Hypothalamus (tissue), 51 donors: ENCODE data around the gene TRAPPC12.
"Not testable (repeated sequence)": the region's sequence is repeated elsewhere in the genome, so short reads cannot be mapped to it uniquely, and the experiment has no call there.

Experiments
- DNase-seq, 51 donors: peaks; one replicate each; lab custom pipeline; 2025; lab: John Stamatoyannopoulos, UW

Gene TRAPPC12

DNA sequence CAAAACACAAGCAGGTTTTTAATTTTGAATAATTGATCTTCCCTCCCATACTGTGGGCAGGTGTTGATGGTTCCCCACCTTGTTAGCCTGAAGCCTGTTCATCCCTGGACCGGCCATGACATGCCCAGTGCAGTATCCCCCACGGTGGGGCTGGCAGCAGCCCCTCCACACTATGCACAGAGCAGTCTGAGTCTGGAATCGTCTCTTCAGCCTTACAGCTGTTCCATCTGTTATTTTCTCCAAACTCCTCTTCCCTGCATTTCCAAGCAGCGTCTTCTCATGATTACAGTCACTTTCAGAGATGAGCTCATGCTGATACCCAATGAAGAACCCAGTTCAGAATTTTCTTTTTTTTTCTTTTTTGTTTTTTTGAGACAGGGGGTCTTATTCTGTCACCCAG is 71.7 kb downstream of the TRAPPC12 start:
- DNase-seq: no peak

DNA sequence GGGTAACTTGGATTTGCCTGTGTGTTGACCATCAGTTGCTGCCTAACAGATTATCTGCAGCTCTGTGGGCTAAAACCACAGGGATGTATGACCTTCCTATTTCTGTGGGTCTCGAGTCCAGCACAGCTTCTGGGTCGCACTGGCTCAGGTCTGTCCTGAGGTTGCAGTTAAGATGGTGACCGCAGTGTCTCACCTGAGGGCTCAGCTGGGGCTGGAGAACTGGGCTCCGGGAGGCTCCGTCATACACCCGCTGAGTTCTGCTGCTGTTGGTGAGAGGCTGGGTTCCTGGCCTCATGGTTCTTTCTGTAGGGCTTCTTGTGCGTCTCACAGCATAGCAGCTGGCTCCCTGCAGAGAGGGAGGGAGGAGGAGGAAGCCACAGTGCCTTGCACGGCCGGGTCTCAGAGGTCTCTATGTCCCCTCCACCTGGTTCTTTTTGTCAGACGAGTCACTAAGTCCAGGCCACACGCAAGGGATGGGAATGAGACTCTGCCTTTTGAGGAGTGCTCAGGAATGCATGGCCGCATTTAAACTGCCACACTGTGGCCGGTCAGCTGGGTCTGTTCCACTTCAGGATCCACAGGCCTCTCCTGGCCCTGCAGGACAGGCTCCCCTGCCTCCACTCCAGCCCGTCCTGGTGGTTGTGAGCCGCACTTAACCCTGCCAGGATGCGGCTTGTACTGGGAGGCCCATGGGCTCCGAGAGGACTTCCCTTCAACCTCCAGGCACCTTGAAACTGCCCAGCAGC is 72.6 kb downstream of the TRAPPC12 start:
- DNase-seq: no peak

DNA sequence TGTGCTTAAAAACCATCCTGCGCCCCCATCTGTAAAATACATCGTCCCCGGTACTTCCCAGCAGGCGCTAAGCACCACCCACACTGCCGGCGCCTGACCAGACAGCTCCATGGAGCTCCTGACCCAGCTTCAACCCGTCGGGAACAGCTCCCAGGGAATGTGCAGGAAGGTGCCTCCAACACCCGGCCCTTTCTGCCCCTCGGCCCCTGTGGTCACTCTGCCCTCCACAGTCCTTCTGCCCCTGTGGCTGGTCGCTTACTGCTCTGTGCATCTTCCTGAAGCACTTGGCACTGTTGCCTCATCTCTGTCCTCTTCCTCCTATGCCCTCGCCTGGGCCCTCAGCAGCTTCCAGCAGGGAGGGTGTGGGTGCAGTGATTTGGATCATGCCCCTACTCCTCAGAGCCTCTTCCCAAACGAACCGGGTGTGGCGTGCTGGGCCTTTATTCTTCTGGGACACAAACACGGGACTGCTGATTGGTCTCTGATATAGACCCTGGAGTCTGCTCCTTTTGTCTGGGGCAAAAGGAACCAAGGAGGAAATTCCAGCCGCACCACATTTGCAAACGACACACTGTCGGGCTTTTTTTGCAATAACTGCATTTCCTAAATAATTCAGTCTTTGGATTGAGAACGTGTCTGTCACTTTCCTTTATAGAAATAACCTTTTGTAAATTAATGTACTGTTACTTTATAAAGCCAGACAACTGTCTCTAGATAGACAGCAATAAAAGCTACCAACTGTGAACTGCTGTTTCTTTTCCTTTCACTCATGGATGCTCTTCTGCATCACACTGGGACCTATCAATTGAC is 73.9 kb downstream of the TRAPPC12 start:
- DNase-seq: peak in 1 of 51 donors; percentile 44

DNA sequence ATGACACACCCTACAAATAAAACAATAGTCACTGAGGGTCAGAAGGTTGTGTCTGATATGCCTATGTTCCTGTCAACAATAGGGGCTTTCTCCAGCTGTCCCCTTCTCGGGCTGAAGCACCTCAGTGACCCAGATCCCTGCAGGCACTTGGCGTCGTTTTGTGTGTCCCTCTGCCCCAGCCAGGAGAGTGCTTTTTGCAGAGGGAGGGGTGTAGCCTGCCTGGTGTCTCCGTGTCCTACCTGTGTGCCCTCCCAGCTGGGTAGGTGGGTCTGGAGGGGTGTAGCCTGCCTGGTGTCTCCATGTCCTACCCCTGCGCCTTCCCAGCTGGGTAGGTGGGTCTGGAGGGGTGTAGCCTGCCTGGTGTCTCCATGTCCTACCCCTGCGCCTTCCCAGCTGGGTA is 74.5 kb downstream of the TRAPPC12 start:
- not testable (repeated sequence) for DNase-seq

DNA sequence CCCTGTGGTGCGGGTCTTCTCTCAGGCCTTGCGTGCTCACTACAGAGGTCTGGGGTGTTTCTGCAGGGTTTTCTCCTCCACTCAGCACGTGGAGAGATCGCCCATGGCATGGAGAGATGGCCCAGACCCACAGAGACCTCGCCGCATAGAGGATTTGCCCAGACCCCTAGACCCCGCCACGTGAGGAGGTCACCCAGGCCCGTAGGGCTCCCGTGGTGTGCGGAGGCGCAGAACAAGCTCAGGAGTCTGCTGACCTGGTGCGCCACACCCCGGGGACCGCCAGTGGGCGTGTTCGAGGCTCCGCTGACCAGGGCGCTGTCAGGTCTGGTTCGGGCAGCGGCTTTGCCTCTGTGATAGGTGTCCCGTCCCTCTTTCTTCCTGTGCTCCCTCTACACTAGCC is 75.3 kb downstream of the TRAPPC12 start:
- no peak for DNase-seq

DNA sequence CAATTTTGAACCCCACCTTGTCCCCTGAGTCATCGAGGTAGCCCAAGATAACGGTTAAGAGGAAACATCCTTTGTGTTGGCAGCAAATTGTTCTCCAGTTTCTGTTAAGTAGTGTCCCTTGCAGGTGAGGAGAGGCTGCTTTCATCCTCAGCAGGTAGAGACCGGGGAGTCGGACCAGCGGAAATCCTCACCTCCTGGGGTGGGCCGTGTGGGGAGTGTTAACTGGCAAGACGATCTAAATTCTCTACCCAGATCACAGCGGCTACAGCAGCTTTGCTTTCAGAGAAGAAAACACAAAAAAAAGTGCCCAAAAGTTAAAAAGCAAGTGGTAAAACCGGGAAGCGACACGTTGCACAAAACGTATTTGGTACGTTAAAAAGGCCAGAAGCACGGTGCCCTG is 76.6 kb downstream of the TRAPPC12 start:
- DNase-seq: no peak

DNA sequence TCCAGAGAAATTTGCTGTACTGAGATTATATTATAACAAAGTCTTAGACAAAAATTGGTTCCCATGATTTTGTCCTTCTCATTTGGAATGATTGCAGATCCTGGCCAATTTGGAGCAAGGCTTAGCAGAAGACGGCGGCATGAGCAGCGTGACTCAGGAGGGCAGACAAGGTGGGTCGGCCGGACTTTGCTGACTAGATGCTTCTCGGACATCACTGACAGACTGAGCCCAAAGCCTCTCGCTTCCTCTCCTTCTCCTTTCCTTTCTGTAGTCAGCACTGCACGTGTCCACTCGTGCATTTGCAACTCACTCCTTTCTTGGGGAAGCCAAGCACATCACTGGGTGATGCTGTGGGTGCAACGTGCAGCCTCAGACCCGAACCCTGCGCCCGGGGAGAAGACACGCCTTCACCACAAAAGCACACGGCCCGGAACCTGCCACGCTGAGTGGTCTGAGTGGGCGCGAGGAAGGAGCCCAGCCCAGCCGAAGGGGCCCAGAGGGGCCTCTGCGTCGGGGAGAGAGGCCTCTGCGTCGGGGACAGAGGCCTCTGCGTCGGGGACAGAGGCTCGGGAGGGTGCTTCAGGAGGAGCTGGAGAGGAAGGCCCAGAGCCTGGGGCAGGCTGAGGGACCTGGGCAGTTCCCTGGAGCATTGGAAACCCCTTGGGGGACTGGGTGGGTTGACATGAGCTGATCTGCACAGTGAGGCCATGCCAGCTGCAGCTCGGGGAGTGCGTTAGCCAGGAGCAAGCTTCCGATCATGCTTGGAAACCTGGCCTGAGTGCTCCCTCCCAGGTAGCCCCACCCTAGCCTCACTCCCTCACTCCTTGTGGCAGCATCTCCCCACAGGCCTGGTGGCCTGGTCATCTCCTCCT is 78.3 kb downstream of the TRAPPC12 start:
- DNase-seq: no peak

DNA sequence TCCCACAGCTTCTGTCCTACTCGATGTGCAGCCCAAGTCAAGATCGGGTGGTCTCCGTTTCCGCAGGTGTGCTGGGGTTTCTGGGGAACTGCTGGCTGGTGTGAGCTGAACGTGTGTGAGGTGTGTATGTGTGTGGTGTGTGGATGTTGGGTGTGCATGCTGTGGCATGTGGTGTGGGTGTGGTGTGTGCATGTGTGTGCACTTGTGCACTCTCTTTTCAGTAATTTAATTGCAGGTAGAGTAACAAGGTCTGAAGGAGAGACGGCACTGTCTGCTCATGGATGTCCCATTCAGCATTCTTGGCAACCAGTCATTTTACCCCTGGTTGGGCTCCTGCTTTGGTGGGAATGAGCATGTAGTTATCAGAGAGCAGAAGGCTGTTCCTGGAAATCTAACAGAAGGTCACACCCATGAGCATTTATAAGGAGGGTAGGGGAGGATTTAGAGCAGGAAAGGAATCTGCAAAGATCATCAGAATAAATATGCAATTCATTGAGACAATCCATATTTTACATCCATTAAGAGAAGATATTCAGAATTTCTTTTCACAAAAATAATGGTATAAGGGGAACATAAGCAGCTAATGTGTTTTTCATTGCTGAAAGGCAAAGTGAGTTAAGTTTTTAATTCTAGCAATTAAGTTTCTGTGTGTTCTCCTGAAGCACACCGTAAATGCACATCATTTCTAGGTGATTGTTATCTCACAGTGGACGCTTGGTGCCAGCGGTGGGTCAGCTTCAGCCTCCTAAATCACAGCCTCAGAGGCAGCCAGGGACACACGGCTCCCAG is 79.1 kb downstream of the TRAPPC12 start:
- no peak for DNase-seq

DNA sequence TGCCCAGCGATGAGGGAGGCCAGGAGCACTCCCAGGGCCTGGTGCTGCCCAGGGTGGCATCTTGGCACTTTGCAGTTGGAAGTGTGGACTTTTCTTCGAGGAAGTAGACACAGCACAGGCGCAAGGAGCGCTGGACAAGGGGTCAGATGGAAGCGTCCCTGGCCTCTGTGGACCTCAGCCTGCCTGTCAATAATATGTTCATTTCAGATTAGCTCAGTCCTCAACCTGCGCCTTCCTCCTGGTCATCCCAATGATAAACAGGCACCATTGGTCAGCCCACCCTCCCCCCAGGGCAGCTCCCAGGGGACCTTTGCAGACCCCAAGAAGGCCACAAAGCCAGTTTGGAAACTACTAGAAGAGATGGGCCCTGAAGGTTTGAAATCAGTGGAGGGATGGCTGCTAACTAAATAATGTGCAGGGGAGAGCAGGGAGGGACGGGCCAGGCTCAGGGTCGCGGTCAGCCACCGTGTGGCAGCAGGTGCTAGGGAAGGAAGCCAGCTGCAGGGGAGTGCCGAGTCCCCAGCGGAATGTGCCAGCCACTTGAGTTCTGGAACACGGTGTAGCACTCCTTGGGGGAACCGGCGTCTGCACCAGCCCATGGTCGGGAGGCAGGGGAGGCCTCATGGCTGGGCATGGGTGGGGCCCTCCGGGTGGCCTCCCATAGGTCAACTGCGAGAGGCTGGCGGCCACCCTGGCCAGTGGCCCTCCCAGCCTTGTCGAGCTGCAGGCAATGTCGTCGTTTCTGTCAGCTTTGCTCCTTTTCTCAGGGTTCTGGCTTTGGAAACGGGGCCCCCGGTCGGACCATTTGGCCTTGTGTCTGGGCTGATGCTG is 79.9 kb downstream of the TRAPPC12 start:
- DNase-seq: no peak

DNA sequence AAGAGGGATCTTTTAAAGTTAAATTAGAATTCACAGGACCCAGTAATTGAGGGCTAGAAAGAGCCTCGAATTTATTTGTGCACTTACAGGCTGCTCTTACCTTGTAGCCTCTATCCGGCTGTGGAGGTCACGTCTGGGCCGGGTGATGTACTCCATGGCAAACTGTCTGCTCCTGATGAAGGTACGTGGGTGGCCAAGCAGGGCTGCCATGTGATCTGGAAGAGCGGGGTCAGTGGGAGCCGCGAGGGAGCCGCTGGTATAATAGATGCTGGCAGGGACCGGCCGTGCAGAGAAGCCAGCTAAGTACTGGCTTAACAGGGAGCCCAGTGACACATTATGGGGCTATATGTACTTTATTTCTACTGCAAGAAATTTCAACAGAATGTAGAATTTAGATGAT is 80.7 kb downstream of the TRAPPC12 start:
- peak in 1 of 51 donors; percentile 29 for DNase-seq

DNA sequence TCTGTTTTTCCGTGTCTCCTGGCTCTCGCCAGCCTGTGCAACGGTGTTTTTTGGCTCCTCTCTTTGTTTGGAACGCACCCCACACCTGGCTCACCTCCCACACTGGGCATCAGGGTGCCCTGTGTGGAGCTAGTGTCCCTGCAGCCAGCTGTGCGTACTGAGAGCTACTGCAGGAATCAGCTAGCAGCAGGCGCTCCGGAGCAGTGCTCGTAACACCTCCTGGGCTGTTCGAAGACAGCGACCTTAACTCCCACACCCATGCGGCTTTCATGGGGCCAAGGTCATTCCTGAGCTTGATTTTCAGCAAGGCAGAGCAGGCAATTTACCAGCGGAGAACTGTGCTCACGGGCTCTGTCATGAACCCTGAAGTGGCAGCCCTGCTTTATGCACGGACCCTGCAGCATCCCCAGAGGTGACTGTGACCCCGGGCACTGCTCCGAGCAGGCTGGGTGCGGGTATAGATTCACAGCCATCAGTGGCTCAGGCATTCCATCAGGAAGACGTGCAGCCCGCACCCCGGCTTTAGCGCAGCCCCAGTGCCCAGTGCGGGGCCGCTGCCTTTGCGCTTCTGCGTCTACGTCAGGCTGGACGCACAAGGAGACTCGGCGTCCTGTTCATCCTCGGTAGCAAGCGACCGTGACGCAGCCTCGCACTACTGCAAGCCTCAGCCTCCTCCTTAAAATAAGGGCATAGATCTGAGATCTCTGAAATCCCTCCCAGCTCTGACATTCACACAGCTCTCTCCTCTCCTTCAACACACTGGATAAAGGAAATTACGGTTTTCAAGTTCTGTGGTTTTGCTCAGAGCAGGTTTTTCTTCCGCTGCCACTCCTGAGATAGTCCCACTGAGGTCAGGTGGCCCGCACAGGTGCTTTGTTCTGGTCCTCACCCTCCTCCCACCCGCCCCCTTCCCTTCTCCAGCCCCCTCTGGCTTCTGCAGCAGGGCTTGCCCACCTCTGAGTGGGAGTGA is 81.6 kb downstream of the TRAPPC12 start:
- DNase-seq: peak in 1 of 51 donors; percentile 39

DNA sequence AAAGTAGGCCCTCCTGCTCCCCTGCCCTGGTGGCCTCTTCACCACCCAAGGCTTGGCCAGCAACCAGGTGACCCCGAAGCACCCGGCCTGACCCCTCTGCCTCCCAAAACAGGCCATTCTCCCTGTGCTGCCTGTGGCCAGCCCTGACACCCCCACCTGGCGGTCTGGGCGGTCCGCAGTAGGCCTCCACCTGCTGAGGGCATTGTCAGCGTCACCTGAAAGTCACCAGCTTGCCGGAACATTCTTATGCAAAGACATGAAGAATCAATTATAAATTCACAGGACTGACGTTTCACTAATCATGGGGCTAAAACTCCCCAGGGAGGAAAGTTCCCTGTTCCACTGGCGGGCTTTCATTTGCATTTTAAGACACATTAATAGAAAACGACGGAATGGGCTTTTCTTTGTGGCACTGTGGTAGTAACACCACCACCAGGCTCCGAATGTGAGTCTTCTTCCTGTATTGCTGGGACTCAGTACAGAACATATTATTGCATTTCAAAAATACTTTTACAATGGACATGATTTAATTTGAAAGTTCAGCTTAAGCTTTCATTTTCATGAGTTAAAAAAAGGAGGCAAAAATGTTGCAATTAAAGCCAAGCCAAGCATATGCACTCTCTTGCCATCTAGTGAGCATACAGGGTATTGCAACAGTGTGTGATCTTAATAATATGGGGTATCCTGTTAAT is 82.5 kb downstream of the TRAPPC12 start:
- DNase-seq: peak in 2 of 51 donors; percentile 25 to 40

DNA sequence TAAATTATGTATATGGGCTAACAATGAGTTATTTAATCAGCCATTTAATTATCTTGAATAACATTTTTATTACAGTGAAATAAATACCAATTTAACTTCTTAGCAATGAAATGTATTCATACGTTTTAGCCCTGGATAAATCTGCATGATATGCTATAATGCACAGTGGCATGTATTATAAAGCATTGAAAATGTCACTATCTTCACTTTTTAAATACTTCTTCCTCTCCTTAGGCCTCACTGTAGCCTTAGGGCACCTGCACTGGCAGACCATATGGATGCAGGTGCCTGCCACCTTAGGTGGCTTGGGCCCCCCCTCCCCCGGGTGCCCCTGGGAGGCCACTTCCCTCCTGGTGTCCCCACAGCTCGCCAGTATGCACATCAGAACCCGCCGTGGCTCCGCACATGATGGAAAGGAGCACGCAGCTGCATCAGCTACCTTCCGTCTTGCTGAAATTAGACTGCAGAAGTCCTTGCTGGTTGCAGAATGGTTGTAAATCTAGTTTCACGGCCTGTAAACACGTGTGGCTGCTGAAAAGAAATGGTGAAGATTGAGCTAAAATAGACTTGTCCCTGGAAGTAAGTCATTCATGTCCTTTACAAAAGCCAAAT is 83.1 kb downstream of the TRAPPC12 start:
- DNase-seq: no peak

DNA sequence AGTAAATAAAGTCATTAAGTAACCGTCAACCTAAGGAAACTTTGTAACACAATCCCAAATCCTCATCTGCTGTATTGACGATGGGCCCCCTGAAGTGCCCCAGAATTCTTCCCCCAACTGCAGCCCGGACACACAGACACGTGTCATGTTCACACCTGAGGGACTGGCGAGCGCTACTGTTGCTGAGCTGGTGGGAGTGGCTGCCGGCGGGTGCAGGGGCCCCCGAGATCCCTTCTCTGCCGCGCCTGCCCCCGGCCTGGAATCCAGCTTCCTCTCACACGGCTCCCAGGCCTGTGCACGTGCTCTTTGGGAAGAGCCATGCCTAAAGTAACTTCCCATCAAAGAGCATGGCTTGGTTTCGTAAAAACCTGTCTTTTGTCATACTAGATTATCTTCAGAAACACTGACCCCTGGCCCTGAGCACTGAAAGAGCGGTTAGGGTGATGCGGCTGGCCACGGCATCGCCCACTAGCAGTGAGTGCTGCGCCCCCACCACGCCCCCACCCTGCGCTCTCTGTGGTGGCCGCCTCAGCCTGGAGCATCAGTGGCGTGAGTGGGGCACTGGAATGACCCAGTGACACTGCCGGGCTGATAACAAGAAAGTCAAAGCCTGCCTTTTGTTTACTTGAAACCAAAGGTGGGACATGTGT is 83.8 kb downstream of the TRAPPC12 start:
- no peak for DNase-seq

DNA sequence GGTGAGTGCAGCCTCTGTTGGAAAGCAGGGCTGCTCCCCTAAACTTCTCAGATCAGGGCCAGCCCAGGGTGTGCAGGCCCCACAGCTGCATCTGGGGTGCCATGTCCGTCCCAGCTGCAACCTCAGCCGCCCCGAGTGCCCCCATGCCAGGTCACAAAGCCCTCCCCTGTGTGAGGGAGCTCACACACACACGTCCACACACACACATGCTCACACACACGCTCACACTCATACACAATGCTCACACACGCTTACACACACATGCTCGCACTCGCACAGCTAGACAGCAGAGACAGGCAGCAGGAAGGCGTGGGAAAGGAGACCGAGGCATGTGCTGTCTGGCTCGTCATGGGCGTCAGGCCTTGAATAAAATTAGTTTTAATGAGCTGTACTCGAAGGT is 84.5 kb downstream of the TRAPPC12 start:
- DNase-seq: no peak

DNA sequence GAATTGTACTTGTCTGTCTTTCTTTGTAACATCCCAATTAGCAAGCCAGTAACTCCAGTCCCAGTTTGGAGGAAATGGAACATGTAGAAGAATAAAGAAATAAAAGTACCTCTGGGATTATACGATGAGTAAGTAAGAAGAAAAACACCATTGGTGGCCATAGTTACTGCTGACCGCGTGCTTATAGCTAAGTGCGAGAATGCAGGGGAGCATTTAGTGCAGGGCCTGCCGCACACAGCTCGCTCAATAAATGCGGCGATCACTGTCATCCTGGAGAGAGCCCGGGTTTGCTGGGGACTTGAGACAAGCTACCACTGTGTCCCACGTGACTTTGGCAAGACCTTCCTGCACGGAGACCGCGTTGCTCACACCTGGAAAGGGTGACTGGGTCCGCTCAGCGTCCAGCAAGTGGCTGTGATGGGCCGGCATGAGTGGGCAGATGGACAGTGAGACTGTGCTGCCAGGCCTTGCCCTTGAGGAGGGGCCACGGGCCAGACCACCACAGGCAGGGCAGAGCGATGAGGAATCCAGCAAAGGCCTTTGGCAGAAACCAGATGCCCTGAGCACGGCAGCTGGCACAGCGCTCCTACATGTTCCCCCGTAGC is 85.0 kb downstream of the TRAPPC12 start:
- DNase-seq: no peak
